Cerebellar cortex (tissue), 1 donor: ENCODE data around the gene CCNQ.
A peak's percentile ranks its signal among the peaks of the same experiment; 100 is the strongest.

ENCODE experiments used
- DNase-seq: peaks from one replicate; pipeline ENCODE4 v3.0.0-alpha.2; 2015; ENCODE audit warnings: low spot score

Gene CCNQ

DNA sequence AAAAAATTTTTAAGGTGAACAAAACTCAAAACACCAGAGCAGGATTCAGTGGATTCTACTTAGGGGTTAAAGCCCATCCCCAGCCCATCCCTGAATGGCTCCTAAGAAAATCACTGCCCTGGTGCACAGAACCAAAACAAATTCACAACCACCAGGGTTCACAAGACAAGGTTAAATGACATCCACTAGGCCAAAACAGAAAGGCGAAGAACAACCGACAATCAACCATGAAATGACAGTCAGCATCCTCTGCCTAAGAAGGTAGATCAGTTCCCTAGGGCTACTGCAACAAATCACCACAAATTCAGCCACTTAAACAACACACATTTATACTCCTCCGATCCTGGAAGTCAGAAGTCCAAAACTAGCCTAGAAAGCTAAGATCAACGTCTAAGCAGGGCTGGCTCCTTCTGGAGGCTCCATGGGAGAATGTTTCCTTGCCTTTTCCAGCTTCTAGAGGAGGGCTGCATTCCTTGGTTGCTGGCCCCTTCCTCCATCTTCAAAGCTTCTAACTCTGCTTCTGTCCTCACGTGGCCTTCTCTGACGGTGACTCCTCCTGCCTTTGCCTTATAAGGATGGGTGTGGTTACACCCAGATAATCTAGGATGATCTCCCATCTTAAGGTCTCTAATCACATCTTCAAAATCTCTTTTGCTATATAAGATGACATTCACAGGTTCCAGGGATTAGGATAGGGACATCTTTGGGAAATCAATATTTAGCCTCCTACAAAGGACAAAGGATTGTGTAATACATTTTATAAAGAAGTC lies 1.8 kb downstream of the CCNQ start:
- DNase-seq = no peak

DNA sequence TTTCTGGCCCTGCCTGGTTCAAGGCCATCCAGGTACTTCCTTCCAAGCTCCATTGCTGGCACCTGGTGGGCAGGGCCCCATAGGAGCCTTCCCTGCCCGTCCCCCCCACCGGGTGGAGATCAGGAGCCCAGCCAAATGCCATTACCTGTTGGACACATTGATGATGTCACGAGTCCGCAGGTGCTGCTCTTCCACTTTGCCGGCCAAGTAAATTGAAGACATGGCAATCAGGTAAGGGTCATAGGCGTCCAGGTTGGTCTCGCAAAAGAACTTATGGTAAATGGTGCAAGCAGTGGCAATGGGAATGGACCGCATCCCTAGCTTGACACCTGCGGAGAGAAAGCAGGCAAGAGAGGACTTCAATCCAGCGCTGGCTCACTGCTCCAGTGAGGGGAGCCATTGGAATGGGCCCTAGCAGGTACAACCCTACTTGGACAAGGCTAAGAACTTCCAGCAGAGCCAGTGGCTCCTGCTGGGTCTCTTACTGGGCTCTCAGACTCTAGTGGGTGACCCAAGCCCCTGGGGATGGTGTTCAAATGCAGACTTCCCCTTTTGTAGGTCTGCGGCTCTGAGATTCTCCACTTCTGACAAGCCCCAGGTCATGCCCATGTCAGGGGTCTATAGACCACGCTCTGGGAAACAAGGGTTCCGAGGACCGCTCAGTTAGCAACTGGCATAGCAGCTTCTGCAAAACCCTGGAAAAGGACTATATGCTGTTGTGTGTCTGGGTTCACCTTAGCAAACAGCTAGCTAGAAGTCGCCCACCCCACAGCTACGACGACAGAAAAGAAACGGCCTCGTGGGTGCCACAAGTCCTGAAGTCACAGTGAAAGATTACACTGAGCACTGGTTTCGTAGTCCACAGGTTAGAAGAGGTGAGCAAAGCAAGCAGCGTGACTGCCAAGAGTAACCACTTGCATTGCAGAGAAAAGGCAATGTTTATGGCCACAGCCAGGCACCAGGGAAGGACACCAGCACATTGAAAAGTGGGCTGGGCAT lies 2.8 kb downstream of the CCNQ start:
- no peak for DNase-seq

DNA sequence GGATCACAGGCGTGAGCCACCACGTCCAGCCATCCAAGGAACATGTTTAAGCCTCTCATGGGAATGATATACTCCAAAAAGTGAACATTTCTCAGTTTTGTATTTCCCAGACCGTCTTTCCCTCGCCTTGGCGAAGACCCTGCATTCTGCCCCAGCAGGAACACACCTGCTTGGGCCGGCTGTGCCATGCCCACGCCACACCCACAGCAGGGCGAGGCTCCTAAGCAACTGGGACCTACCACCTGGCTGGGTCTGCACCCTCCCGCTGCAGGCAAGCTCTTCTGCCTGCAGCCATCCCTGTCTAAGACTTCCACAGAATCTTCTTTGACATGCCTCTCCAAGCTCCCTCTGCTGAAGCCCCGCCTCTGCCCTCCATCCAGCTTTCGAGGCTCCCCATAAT lies 3.6 kb downstream of the CCNQ start:
- DNase-seq = no peak

DNA sequence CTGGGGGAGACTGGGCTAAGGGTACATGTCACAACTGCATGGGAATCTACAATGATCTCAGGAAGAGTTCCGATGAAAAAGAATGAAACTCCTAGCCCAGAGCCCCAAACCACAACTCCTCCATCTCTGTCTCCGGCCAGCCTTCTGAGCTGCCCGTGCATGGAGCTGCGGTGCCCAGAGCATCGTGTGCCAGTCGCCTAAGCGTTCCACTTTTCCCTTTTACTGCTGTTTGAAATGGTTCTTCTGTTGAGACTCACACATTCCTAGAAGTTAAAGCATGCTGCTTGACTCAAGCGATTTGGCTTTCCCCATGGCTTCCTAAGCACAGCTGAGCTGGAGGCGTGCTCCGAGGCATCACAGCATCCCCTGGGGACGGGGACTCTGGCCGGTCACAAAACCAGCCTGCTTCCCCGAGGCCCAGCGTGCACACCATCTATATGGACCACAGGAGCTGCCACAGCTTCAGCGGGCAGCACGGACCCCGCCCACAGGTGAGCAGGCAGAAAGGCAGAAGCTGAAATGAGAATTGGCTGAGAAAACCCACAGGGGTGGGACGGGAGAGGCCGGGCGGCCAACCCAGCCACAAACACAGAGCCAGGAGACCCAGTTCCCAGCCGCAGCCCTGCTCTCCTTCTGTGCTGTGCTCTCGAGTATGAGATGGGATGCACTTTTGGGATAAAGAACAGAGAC lies 5.0 kb downstream of the CCNQ start:
- DNase-seq = no peak

DNA sequence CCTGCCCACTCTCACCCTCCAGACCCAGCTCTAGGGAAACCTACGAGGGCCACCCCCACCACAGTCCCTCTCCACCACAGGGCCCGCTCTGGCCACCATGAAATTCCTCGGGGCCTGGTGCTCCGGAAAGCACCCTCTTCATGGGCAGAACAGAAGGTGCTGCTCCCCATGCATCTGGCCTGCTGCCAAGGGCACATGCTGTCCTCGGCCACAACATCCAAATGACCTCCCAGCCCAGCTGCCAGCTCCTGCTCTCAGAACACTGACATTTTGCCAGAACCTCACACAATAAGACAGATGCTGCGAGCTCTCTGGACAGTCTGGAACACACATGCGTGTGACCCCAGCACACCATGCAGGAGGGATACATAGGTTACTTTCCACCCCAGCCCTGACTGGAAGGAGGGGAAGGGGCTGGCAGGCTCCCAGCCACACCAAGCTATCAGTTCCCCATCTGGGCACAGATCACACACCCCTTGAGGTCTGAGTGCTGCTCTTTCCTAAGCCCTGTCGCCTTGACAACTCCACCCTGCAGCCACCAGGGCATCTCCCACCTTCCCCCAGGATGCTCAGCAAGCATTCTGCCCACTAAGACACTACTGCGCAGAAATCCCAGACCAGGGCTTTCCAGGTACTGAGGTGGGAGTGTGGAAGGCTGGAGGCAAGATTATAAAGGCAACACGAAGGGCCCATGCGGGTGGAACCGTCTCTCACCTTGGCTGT lies 5.8 kb downstream of the CCNQ start:
- DNase-seq = no peak

DNA sequence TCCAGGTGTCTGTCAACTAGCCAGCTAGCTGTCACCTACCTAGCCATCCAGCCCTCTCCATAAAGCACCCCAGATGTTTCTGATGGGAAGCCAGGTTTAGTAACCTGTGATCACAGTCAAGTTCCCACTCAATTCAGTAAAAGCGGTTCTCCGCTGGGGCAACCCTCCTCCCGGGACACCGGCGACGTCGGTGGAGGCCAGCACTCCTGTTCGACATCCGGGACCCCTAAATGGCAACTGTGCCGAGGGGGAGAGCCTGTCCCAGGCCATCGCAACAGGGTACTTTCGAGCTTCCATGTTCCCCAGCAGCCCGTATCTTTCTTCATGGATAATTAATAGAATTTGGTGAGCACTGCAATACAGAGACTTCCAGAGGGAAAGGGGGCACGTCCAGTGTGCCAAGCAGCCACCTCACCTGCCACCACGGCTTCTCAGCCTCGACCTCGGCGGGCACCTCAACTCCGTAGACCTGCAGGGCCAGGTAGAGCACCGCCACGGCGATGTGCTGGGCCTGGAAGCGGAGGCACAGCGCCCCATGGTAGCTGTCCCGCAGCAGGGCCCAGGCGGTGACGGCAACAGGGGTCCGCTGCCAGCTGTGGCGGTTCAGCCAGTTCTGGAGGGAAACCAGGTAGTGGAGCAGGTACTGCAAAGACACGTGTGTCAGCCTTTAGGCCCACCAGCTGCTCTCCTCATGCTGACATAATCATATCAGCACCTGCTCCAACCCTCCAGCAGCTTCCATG lies 6.7 kb downstream of the CCNQ start:
- no peak for DNase-seq

DNA sequence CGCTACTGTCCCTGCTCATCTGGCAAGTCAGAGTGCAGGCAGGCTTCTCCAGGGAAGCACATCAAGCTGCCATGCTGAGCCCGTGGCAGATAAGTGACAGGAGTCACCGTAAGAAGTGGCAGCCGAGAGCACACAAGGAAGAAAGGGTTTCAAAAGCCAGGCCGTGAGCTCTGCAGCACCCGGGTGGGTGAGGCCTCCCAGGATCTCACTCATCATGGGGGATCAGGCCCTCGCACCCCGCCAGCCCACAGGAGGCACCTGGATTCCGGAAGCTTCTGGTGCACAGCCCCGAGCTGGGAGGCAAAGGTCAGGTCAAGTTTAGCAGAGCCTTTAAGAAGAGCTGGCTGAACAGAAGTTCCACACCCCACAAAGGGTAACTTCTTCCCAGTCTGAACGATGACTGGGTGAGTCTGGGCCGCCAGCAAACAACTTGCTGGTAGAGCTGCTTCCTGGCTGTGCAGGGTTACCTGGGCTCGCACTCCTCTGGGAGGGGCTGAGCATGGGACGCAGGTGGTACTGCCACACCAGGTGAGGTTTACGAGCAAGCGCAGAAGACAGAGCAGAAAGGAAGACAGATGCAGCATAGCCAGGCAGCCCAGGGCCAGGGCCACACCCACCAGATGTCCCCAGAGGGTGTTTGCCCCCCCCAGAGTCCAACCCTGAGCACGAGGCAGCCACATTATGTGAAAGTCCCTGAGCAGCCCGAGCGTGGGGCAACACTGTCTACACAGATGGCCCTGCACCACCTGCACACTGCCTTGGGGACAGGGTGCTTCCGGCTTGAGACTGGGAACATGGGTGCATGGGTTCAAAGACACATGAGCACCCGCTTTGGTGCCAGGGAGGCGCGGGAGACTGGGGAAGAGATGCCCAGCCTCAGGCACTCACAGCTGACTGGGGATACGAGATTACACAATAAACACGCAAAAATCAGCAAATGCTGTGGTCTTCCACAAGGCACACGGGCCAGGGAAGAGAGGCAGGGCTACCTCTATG lies 7.7 kb downstream of the CCNQ start:
- DNase-seq = no peak

DNA sequence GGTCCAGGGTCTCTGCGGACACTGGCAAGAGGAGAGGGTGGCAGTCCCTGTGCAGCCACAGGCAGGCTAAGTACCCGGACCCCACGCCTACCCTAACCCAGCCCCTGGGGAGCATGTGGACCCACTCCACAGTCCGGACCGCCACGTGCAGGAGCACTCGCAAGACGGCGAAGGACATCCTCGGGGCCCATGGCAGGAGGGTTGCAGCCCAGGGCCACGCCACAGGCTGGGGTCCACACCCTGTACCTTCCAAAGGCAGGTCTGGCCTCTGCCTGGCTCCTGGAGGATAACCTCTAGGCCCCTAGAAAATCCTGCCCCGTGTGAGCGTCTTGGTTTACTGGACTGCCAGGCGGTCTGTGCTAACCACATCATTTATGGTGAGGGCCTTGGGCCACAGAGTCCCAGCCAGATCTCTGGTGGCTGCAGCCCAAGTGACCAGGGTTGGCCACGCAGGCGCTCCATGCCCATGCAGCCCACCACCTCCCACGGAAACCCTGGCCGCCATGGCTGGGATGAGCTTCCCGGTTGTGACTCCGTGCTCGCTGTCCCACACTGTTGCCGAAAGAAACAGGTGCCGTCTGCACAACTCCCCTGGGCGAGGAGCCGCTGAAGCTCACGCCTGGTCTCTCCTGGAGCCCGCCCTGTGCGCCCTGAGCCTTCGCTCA lies 10.0 kb downstream of the CCNQ start:
- no peak for DNase-seq

DNA sequence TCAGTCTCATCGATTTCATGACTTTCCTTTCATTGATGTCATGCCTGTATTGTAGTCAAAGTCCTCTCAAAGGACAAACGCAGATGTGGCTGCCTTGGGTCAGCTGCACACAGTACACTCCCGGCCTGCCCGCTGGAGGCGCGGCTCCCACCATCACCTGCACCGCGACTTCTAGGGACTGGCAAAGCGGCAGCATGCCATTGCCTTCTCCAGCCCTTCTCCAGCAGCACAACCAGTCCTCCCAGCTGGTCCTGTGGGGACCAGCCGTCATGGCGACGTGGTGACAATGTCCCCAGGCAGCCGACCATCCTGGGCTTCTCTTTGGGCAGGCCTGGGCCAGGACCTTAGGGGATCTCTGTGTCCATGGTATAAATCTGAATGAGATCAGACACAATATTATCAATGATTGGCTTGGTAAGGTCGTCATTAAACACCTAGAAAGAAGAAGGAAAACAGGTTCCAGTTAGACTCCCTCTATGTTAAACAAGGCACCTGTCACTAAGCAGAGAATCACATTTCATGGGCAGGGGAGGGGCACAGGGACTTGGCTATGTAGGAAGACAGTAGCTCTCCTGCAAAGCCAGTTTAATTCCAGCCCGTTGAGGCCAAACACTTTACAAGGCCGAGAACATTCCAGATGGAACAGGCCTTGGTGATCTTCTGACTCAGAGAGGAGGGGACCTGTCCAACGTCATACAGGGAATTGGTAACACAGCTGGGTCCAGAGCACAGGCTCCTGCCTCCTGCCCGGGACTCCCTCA lies 10.7 kb downstream of the CCNQ start:
- DNase-seq = no peak

DNA sequence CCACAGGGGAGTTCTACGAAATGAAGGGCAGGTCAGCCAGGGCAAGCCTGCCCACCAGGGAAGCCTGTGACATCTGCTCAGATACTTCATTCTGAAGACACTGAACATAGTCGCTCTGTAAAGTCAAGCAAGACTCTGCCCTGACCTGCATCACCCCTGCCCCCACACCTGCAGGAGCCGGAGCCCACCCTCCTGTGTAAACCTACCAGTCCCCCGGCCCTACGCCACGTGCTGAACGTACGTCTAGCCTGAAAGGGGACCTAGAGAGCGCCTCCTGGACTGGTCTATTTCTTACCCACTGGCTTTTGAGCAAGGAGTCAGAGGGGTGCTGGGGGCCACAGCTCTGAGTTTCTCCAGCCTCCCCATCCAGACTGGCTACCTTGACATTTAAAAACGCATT lies 11.6 kb downstream of the CCNQ start:
- DNase-seq = no peak

DNA sequence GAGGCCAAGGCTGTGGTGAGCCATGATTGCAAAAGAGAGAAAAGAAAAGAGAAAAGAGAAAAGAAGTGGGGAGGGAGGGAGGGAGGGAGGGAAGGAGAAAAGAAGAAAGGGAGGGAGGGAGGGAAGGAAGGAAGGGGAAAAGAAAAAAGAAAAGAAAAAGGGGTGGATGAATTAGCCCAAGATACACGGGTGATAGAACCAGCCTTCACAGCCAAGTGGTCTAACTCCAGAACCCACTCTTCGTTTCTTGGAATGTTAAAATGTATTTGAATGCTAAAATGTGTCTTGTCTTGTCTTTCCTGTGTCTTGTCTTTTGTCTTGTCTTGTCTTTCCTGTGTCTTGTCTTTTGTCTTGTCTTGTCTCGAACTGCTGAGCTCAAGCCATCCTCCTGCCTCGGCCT lies 13.1 kb downstream of the CCNQ start:
- DNase-seq = no peak

DNA sequence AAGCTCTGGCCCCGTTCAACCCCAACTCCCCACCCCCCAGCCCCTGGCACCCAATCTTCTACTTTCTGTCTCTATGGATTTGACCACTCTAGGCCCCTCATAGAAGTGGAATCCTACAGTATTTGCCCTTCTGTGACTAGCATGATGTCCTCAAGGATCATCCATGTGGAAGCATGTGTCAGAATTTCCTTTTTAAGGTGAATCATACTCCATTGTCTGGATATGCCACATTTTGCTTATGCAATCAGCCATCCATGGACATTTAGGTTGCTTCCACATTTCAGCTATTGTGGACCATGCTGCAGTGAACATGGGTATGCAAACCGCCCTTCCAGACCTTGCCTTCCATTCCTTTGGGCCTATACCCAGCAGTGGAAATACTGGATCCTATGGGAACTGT lies 15.5 kb downstream of the CCNQ start:
- no peak for DNase-seq

DNA sequence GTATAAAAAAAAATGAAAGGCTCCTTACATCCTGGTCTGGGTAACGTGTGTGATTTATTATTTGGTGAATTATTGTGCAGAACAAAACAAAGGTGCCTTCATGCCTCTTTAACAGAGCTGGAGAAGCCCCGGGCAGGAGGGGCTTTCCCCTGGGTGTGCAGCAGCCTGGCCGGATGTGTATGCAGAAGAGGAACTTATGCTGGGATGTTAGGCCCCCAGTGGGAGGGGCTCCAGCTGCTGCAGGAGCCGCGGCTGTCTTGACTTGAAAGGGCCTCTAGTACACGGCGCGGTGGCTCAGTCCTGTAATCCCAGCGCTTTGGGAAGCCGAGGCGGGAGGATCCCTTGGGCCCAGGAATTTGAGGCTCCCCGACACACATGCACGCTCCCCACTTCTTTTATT lies 16.0 kb downstream of the CCNQ start:
- no peak for DNase-seq

DNA sequence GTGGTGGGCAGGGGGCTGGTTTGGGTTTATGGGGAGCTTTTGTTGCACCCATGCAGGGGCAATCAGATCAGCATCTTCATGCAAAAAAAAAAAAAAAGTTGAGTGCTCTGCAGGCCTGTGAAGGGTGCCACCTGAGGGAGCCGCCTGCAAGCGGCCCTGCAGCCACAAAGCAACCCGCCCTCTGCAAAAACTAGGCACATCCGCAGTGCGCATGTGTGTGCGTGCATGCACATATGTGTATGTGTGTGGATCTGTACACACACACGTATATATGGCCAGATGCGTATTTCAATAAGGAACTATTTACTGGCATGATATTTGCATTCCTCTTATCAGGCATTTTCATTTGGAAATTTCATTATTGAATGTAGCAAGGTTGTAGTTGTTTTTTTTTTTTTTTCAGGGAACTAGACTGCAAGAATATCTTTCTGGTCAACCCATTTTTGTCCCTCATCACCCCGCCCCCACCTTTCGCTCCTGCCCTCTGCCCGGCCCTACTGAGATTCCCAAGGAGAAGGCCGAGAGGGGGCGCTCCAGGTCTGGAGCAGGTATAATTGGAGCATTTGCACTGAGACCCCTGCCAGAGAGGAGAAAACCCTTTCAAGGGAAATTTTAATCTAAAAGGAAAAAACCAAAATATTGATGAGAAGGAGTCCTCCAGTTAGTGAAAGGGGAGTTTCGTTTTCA lies 18.1 kb downstream of the CCNQ start:
- peak; percentile 22 for DNase-seq

DNA sequence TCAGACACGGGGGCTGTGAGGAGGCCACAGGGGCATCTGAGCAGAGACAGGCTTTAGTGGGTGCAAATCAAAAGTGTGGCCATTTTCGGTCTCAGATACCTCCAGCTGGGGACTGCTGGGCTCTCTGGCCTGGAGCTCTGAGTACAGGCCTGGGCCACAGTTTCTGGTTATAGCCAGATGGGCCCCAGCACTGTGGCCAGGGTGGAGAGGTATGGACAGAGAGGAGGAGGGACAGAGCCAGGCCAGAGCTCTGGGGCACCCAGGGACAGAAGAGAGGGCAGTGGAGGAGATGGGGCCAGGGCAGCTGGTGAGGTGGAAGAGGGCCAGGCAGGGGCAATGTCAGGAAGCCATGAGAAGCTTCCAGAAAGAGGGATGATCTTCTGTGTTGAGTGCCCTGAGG lies 20.1 kb downstream of the CCNQ start:
- DNase-seq = peak; percentile 8

DNA sequence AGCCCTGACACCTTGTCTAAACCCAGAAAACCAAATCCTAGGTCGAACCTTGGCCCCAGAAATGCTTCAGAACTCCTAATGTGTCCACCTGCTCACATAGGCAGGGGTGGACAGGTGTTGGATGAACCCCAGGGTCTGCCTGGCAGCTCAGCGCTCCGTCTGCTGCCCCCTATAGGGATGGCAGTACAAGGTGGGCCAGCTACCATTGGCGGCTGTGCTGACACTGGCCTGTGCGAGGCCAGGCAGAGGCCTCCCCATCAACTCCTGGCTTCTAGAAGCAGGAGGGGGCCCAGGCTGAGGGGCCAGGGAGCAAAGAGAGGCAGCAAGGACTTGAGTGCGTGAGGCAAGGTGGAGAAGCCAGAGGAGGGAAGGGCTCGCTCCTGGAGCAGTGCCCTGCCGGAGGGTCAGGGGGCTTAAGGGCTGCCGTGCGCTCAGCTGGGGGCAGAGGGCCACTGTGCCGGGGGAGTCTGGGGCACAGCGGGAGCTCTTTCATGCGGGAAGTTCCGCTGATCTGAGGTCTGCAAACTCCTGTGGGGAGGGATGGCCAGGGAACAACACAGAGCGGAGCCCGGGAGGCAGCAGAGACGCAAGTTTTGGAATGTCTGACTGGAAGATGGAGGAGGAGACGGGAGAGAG lies 20.6 kb downstream of the CCNQ start:
- DNase-seq = no peak

DNA sequence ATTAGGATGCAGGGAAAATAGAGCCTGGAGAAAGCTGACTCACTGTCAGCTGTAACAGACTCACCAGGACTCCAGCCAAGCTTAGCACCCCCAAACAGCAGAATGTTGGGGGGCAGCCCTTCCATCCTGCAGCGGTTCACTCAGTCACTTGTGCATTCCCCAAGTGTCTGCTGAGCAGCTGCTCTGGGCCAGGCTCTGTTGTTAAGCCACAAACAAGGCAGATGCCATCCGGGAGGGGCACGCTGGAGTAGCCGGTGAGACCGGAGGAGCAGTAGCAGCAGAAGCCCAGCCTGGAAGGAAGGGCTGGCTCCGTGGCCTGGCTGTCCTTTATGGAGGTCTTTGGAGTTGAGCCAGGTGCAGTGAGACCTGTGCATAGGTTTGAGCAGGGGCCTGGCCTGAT lies 22.0 kb downstream of the CCNQ start:
- DNase-seq = no peak
